Hematopoietic multipotent progenitor cell treated with erythropoietin and hydrocortisone succinate and interleukin-3 and kit ligand, for 15 days (in vitro differentiated cells): ENCODE data around the gene ANKAR.
"Not testable (repeated sequence)": the region's sequence is repeated elsewhere in the genome, so short reads cannot be mapped to it uniquely, and the experiment has no call there.

Source experiments
- DNase-seq: peaks from one replicate; pipeline ENCODE4 v3.0.0-alpha.2; 2015; ENCODE audit warnings: low spot score

ANKAR gene

DNA sequence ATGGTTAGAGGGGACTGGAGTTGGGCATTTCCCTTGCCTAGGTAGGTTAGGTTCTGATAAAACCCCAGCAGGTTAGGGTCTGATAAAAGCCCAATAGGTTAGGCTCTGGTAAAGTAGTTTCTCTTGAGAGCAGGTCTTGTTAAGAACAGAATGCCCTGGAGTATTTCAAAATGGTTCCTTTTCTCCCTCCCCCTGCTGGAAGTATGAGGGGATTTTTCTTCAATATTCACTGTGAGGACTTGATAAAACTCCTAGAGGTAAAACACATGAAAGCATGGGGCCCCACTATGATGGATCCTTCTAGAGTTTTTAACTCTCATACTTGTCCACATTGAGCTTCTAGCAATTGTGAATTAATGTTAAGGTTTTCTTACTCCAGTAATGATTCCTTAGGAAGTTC is 27.6 kb downstream of the ANKAR start:
- no peak for DNase-seq

- DNase-seq: no peak
Measured at GRCh38 chr2:189709501-189710221, 35.2 kb downstream of the ANKAR start.

DNA sequence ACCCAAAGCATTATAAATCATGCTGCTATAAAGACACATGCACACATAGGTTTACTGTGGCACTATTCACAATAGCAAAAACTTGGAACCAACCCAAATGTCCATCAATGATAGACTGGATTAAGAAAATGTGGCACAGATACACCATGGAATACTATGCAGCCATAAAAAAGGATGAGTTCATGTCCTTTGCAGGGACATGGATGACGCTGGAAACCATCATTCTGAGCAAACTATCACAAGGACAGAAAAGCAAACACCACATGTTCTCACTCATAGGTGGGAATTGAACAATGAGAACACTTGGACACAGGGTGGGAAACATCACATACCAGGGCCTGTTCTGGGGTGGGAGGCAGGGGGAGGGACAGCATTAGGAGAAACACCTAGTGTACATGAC is 43.1 kb downstream of the ANKAR start:
- DNase-seq: not testable (repeated sequence)

DNA sequence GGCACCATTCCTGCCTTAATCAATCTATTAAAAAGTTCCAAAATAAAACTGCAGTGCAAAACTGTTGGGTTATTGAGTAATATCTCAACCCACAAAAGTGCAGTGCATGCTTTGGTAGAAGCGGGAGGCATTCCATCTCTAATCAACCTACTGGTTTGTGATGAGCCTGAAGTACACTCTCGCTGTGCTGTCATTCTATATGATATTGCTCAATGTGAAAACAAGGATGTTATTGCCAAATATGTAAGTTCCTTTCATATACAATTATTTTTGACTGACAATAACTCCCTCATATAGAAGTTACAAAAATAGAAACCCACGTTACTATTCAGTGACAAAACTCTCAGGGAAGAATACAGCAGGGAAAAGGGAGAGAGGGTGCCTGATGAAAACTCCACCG is 45.1 kb downstream of the ANKAR start:
- no peak for DNase-seq

DNA sequence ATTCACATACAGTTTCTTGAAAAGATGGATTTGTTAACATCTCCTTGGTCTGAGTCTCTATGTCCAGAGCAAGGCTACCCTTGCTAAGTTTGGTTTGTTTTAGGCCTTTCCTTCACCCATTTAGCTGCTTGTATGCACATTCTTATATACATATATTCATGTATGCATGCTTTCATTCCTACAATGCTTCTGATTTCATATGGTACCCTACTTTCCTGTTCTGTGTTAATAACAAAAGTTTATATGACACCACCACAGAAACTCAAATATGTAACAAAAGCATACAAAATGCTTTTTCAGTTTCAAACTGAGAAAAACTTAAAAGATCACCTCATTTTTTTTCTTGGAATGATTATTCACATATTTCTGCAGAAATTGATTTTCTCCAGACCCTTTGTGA is 48.7 kb downstream of the ANKAR start:
- DNase-seq: no peak
